WTC11 (cell line): ENCODE data around the gene HDAC9.

Experiments
- E2F1 ChIP-seq: sonication (generic); formaldehyde crosslinking; IDR thresholded peaks from 2 replicates; pipeline ENCODE4 v1.8.0; 2022; ENCODE audit warnings: mild to moderate bottlenecking, missing genetic modification reagents
- GRHL2 ChIP-seq: fragments of 250-450 bp; sonication (Bioruptor Pico); IDR thresholded peaks from 2 replicates; pipeline ENCODE4 v1.8.0; 2022; ENCODE audit warnings: mild to moderate bottlenecking, moderate library complexity; ENCODE audit not compliant: insufficient replicate concordance, severe bottlenecking
- GTF2I ChIP-seq: fragments of 250-450 bp; sonication (Bioruptor Pico); conservative IDR thresholded peaks from 2 replicates; pipeline ENCODE4 v1.4.0; 2021; ENCODE audit warnings: mild to moderate bottlenecking
- MAX ChIP-seq: sonication (generic); formaldehyde crosslinking; IDR thresholded peaks from 2 replicates; pipeline ENCODE4 v1.8.0; 2022; ENCODE audit warnings: mild to moderate bottlenecking, missing genetic modification reagents
- NR2C2 ChIP-seq: sonication (generic); formaldehyde crosslinking; IDR thresholded peaks from 2 replicates; pipeline ENCODE4 v1.8.0; 2022; ENCODE audit warnings: mild to moderate bottlenecking, missing genetic modification reagents
- TCF7 ChIP-seq: sonication (generic); formaldehyde crosslinking; IDR thresholded peaks from 2 replicates; pipeline ENCODE4 v1.8.0; 2022; ENCODE audit warnings: mild to moderate bottlenecking, low read depth, missing genetic modification reagents, moderate library complexity
- TP53 ChIP-seq: sonication (generic); formaldehyde crosslinking; IDR thresholded peaks from 2 replicates; pipeline ENCODE4 v1.8.1; 2023; ENCODE audit warnings: mild to moderate bottlenecking, missing genetic modification reagents
- ZNF671 ChIP-seq: fragments of 250-450 bp; sonication (Bioruptor Pico); IDR thresholded peaks from 2 replicates; pipeline ENCODE4 v1.8.0; 2021; ENCODE audit warnings: mild to moderate bottlenecking
- TF ChIP-seq, protein P1 (sequence below): sonication (generic); formaldehyde crosslinking; IDR thresholded peaks from 2 replicates; pipeline ENCODE4 v1.8.1; 2023; ENCODE audit warnings: mild to moderate bottlenecking, moderate library complexity, missing genetic modification reagents
- TF ChIP-seq, protein P2 (sequence below): fragments of 200-600 bp; IDR thresholded peaks from 2 replicates; pipeline ENCODE4 v1.8.0; 2022; ENCODE audit warnings: antibody characterized with exemption
- TF ChIP-seq, protein P3 (sequence below): sonication (generic); formaldehyde crosslinking; IDR thresholded peaks from 2 replicates; pipeline ENCODE4 v1.8.1; 2023; ENCODE audit warnings: mild to moderate bottlenecking, missing genetic modification reagents, moderate library complexity

GRCh38 chr7:18698258-18698734 lies 202.7 kb downstream of the HDAC9 start:
- TF ChIP-seq MAX (no peak), E2F1 (CRISPR knock-in tag) (no peak), ZNF671 (CRISPR knock-in tag) (no peak), GRHL2 (CRISPR knock-in tag) (no peak), NR2C2 (CRISPR knock-in tag) (no peak), GTF2I (no peak), TCF7 (CRISPR knock-in tag) (no peak), TP53 (CRISPR knock-in tag) (no peak)
- TF ChIP-seq, protein P1, sequence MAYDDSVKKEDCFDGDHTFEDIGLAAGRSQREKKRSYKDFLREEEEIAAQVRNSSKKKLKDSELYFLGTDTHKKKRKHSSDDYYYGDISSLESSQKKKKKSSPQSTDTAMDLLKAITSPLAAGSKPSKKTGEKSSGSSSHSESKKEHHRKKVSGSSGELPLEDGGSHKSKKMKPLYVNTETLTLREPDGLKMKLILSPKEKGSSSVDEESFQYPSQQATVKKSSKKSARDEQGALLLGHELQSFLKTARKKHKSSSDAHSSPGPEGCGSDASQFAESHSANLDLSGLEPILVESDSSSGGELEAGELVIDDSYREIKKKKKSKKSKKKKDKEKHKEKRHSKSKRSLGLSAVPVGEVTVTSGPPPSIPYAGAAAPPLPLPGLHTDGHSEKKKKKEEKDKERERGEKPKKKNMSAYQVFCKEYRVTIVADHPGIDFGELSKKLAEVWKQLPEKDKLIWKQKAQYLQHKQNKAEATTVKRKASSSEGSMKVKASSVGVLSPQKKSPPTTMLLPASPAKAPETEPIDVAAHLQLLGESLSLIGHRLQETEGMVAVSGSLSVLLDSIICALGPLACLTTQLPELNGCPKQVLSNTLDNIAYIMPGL, result no peak
- TF ChIP-seq, protein P2, sequence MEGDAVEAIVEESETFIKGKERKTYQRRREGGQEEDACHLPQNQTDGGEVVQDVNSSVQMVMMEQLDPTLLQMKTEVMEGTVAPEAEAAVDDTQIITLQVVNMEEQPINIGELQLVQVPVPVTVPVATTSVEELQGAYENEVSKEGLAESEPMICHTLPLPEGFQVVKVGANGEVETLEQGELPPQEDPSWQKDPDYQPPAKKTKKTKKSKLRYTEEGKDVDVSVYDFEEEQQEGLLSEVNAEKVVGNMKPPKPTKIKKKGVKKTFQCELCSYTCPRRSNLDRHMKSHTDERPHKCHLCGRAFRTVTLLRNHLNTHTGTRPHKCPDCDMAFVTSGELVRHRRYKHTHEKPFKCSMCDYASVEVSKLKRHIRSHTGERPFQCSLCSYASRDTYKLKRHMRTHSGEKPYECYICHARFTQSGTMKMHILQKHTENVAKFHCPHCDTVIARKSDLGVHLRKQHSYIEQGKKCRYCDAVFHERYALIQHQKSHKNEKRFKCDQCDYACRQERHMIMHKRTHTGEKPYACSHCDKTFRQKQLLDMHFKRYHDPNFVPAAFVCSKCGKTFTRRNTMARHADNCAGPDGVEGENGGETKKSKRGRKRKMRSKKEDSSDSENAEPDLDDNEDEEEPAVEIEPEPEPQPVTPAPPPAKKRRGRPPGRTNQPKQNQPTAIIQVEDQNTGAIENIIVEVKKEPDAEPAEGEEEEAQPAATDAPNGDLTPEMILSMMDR, result no peak
- TF ChIP-seq, protein P3, sequence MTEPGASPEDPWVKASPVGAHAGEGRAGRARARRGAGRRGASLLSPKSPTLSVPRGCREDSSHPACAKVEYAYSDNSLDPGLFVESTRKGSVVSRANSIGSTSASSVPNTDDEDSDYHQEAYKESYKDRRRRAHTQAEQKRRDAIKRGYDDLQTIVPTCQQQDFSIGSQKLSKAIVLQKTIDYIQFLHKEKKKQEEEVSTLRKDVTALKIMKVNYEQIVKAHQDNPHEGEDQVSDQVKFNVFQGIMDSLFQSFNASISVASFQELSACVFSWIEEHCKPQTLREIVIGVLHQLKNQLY (CRISPR knock-in tag), result no peak
